Lower lobe of right lung (tissue), 2 donors: ENCODE measurements around the gene TSPAN5. TPM values are rescaled to one million over a fixed set of nuclear protein-coding genes. Genes with fewer than 3 reads are reported as not detected.

Experiments
- ATAC-seq, 2 donors: fragments of 200-7000 bp; cut with Tn5 transposase; one replicate each; pipeline ENCODE4 v1.9.1; 2020 to 2022; ENCODE audit warnings: mild to moderate bottlenecking in 2 of 2, moderate library complexity in 2 of 2
- DNase-seq: peaks from one replicate; pipeline ENCODE4 v3.0.0-alpha.2; 2020
- H3K27ac ChIP-seq: fragments of 200-600 bp; one replicate; pipeline ENCODE4 v1.8.0; 2022
- H3K27me3 ChIP-seq: fragments of 200-600 bp; one replicate; pipeline ENCODE4 v1.8.0; 2022; ENCODE audit warnings: low read depth
- H3K36me3 ChIP-seq: fragments of 200-600 bp; one replicate; pipeline ENCODE4 v1.8.0; 2022; ENCODE audit warnings: mild to moderate bottlenecking
- H3K4me1 ChIP-seq: fragments of 200-600 bp; one replicate; pipeline ENCODE4 v1.8.0; 2022
- H3K4me3 ChIP-seq: fragments of 200-600 bp; one replicate; pipeline ENCODE4 v1.8.0; 2022; ENCODE audit warnings: mild to moderate bottlenecking
- H3K9me3 ChIP-seq: fragments of 200-600 bp; one replicate; pipeline ENCODE4 v1.8.0; 2022
- CTCF ChIP-seq: fragments of 200-600 bp; IDR thresholded peaks from one replicate; pipeline ENCODE4 v1.8.0; 2022; ENCODE audit warnings: antibody characterized with exemption, mild to moderate bottlenecking
- intact Hi-C: fragments of 100-400 bp; cut with DNase I; formaldehyde crosslinking; loops from one replicate; pipeline ENCODE4 v1.11.0; 2022
- total RNA-seq: library from RNA; stranded (reverse); fragmentation: NEBNext Ultra II Directional; extraction: Animal tissue kit (Norgen Biotek cat#: 25700); gene quantifications from one replicate; pipeline ENCODE4 v1.2.1, GENCODE V29; 2021
- donor health status: DM: no; HTN: yes; CAD: no; lungs with severe emphysema.

The TSPAN5 gene
- total RNA-seq, 1 donor from 2014 or later = 5.7 TPM

DNA sequence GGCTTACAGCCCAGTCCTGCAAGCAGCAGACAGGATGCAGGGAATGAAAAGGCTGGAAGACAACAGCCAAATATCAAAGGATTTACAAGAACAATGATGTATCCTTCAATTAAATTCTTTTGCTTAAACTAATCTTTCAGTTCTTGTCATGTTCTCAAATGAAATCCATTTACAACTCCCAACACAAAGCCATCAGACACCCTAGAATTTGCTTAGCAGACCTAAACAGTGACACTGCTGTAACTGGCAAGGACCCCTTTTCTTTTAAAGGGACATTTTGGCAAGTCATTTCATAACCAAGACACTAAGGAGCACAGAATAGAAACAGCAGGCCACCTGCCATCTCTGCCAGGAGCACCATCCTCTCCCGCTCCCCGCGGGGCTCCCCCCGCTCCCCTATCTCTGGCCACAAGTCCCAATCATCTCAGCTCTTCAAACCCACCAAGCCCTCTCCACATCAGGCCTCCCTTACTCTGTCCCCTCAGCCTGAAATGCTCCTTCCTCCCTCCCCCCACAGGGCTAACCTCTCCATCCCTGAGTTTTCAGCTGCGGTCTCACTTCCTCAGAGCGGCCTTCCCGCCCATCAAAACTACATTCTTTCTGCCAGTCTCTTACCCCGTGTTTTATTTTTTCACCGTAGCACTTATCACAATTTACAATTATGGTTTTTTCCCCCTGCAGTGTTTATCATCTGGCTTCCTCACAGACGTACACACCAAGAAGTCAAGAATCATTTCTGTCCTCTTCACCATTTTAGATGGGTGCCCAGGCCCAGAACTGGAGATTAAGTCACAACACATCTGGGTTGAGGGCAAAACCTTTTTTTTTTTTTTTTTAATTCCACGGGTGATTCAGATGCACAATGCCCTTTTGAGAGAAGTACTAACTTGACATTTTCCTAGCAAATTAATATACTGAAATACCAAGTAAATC is 45.8 kb downstream of the TSPAN5 start:
- TF ChIP-seq CTCF = no peak
- Histone ChIP-seq H3K9me3 (no peaks in the 10 kb centered on the region), H3K36me3 (no peaks in the 10 kb centered on the region), H3K4me3 (no peak overlapping the region), H3K27ac (no peak overlapping the region), H3K27me3 (no peaks in the 10 kb centered on the region), H3K4me1 (no peaks in the 10 kb centered on the region)
- intact Hi-C loops = no loop called here
- no peak for DNase-seq
- no peak for ATAC-seq

DNA sequence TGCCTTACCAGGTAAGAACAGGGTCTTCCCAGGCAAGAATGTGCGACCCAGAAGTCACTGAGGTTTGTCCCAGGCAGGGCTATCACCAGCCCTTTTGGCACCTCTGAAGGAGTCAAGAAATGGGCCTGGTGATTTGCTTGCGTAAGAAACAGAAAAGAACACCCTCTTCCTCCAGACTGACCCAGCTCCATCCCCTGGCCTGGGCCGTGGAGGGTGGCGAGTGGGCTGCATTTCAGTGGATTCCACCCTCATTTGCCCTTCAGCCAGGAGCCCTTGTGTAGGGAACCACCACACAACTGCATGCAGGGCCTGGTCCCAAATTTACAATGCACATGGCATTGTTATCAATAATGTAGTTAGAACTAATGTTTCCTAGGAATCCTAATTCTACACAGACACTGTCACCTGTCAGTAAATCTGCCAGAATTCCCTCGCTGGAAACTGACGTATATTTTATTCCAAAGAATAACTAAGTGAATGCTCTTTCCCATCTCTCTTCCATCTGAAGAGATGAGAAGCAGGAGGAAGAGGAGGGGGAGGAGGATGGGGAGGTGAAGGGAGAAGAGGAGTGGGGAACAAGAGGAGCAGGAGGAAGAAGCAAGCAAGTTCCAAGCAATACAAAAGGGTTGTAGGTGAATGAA is 46.6 kb downstream of the TSPAN5 start:
- ATAC-seq = no peak
- Histone ChIP-seq H3K27ac (no peak overlapping the region), H3K9me3 (no peaks in the 10 kb centered on the region), H3K36me3 (no peaks in the 10 kb centered on the region), H3K27me3 (no peaks in the 10 kb centered on the region), H3K4me1 (no peaks in the 10 kb centered on the region), H3K4me3 (no peak overlapping the region)
- intact Hi-C loops = no loop called here
- DNase-seq = no peak
- no peak for TF ChIP-seq CTCF

DNA sequence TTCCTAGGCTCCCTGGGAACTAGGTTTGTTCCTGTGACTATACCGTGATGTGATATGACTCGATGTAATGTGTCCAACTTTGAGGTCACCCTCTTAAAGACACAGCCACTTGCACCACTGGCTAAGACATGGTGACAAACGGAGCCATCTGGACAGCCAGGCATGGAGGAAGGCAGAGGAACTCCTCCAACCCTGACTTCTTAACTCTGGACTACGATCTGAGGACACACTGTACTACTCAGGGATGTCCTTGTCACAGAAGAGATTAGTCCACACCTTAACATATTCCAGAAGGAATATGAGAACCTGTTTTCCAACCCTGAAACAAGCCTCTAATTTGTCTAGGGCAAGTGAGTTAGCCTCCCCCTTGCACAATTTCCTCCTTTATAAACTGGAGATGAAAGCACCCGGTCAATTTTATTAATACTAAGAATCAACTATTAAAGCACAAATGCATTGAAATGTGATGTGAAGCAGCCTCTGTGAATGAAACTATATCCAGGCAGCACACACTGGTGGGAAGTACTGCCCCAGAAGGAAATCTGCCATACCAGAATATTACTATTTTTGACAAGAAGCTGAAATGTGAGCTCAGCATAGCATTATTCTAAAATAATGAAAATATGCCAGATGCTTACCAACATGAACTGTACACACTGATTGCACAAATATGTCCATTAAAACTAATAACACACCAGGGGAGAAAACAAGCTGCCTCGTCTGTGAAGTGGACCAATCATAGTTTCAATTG is 47.3 kb downstream of the TSPAN5 start:
- H3K9me3 ChIP-seq = no peaks in the 10 kb centered on the region
- H3K36me3 ChIP-seq = no peaks in the 10 kb centered on the region
- H3K4me3 ChIP-seq = no peak overlapping the region
- no peak for DNase-seq
- H3K27me3 ChIP-seq = no peaks in the 10 kb centered on the region
- no peak for TF ChIP-seq CTCF
- no peak overlapping the region for H3K27ac ChIP-seq
- no peaks in the 10 kb centered on the region for H3K4me1 ChIP-seq
- intact Hi-C loops = no loop called here
- no peak for ATAC-seq

GRCh38 chr4:98610431-98610830 is 48.0 kb downstream of the TSPAN5 start:
- no peak for TF ChIP-seq CTCF
- no peaks in the 10 kb centered on the region for H3K36me3 ChIP-seq
- no peaks in the 10 kb centered on the region for H3K9me3 ChIP-seq
- DNase-seq = no peak
- H3K4me1 ChIP-seq = no peaks in the 10 kb centered on the region
- intact Hi-C loops = no loop called here
- H3K27ac ChIP-seq = no peak overlapping the region
- H3K27me3 ChIP-seq = no peaks in the 10 kb centered on the region
- no peak overlapping the region for H3K4me3 ChIP-seq
- no peak for ATAC-seq

GRCh38 chr4:98609934-98610333 is 48.5 kb downstream of the TSPAN5 start:
- no peak overlapping the region for H3K4me3 ChIP-seq
- no peak for TF ChIP-seq CTCF
- no peaks in the 10 kb centered on the region for H3K9me3 ChIP-seq
- no peaks in the 10 kb centered on the region for H3K27me3 ChIP-seq
- no peak overlapping the region for H3K27ac ChIP-seq
- no peaks in the 10 kb centered on the region for H3K36me3 ChIP-seq
- intact Hi-C loops = no loop called here
- DNase-seq (no peak), ATAC-seq (no peak)
- no peaks in the 10 kb centered on the region for H3K4me1 ChIP-seq
